Effector memory CD4-positive, alpha-beta T cell (primary cell): ENCODE data around the gene KMT2A.
"Not testable (repeated sequence)": the region's sequence is repeated elsewhere in the genome, so short reads cannot be mapped to it uniquely, and the experiment has no call there.

Experiments used
- DNase-seq, 3 donors: peaks; one replicate each; pipeline ENCODE4 v3.0.0-alpha.2; 2020
- H3K27ac ChIP-seq: 2 replicates; pipeline ENCODE4 v1.7.0; 2013; ENCODE audit warnings: mild to moderate bottlenecking, low read length, moderate library complexity; ENCODE audit not compliant: insufficient read depth, poor library complexity, severe bottlenecking
- H3K27me3 ChIP-seq: replicated peaks from 2 replicates; pipeline ENCODE4 v1.7.0; 2013; ENCODE audit warnings: mild to moderate bottlenecking, low read length; ENCODE audit not compliant: insufficient read depth, control insufficient read depth, poor library complexity, severe bottlenecking
- H3K36me3 ChIP-seq: 2 replicates; pipeline ENCODE4 v1.7.0; 2013; ENCODE audit warnings: mild to moderate bottlenecking, low read length, moderate library complexity; ENCODE audit not compliant: control insufficient read depth, insufficient read depth
- H3K4me1 ChIP-seq: 2 replicates; pipeline ENCODE4 v1.7.0; 2013; ENCODE audit warnings: low read length, mild to moderate bottlenecking; ENCODE audit not compliant: control insufficient read depth, insufficient read depth, poor library complexity, severe bottlenecking
- H3K4me3 ChIP-seq: 2 replicates; pipeline ENCODE4 v1.7.0; 2013; ENCODE audit warnings: low read length, low read depth, mild to moderate bottlenecking; ENCODE audit not compliant: insufficient read depth, poor library complexity, severe bottlenecking
- H3K9me3 ChIP-seq: 2 replicates; pipeline ENCODE4 v1.7.0; 2013; ENCODE audit warnings: mild to moderate bottlenecking, low read length, moderate library complexity; ENCODE audit not compliant: control insufficient read depth
- total RNA-seq, 3 donors: gene quantifications; one replicate each; lab custom pipeline; 2026; lab: John Stamatoyannopoulos, UW

KMT2A gene
- 178 to 290 (median 233) reads per million in 3 donors for total RNA-seq

DNA sequence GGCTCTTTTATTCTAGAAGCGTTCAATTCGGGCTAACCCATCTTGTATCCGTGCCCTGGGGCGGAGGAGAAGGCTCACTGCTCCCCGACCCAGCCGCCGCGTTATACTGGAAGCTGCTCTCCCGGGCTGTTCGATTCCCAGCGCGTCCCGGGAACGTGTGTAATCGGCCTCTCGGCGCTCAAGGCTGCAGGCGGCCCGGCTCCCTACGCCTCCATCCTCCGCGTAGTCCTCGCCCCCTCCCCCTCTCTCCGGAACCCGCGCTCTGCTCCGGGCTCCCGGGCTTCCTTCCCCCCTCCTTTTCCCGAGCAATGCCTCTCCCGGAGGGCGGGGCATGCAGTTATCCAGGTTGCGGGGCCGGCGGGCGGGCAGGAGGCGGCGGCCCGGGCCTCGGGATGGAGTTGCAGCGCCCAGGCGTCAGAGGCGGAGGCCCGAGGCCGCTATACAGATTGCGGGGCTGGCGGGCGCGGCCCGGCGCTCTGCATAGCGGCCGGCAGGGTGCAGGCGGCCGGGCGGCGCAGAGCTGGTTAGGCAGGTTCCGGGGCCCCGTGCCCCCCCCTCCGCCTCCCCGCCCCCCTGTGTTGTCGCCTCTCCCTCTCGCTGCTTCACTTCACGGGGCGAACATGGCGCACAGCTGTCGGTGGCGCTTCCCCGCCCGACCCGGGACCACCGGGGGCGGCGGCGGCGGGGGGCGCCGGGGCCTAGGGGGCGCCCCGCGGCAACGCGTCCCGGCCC, at the start of gene KMT2A:
KMT2A (plus strand) TSS at position 600 of the 732 bp plus-strand sequence; CDS start at position 621, 21 bp downstream.
- no peaks in the 10 kb centered on the region for H3K36me3 ChIP-seq
- H3K4me1 ChIP-seq = peaks cover 23% of the 10 kb centered on the region
- peak within 1 kb of the TSS; percentile 98 for H3K27ac ChIP-seq
- no peaks in the 10 kb centered on the region for H3K9me3 ChIP-seq
- DNase-seq = peak; percentile 85 to 88 (median 87)
- H3K27me3 ChIP-seq = no peaks in the 10 kb centered on the region
- H3K4me3 ChIP-seq = peak within 1 kb of the TSS; percentile 95

DNA sequence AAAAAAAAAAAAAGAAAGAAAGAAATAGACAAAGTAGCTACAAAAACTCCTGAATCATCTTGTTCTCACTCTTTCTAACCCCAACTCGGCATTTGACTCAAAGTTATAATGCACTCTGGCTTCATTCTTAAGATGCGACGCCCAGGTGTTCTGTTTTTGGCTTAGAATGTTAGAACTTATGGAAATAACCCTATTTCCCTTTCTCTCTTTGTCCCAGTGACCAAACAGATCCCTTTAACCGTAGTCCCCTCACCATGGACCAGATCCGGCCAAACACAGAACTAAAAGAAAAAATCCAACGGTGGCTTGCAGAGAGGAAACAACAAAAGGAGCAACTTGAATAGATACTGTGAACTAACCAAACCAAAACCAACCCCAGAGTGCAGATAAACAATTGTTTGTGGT, 40.2 kb upstream of the KMT2A start:
- Histone ChIP-seq H3K27me3 (no peaks in the 10 kb centered on the region), H3K27ac (peak overlapping the region; percentile 54), H3K4me1 (peaks cover 10% of the 10 kb centered on the region), H3K4me3 (no peak overlapping the region), H3K9me3 (no peaks in the 10 kb centered on the region), H3K36me3 (peaks cover 42% of the 10 kb centered on the region)
- no peak for DNase-seq

DNA sequence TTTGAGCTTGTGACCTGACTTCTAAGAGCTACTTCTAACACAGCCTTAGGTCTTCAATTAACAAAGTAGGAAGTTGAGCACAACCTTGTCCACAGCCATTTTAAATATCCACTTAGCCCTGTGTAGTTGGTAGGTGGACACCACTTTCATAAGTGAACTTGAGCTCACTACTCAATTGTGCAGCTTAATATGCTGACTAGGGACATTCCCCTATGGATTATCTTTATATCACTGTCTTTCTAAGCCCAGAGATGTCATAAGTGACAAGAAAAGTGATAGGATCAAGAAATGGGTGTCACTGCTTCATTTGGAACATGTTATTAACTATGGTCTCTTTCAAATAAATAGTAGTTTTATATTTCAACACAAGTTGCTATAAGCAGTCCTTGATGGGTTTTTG, 38.8 kb upstream of the KMT2A start:
- no peak for DNase-seq
- H3K4me1 ChIP-seq = peaks cover 10% of the 10 kb centered on the region
- H3K27ac ChIP-seq = peak overlapping the region; percentile 90
- no peaks in the 10 kb centered on the region for H3K9me3 ChIP-seq
- H3K4me3 ChIP-seq = no peak overlapping the region
- H3K27me3 ChIP-seq = no peaks in the 10 kb centered on the region
- H3K36me3 ChIP-seq = peaks cover 34% of the 10 kb centered on the region

DNA sequence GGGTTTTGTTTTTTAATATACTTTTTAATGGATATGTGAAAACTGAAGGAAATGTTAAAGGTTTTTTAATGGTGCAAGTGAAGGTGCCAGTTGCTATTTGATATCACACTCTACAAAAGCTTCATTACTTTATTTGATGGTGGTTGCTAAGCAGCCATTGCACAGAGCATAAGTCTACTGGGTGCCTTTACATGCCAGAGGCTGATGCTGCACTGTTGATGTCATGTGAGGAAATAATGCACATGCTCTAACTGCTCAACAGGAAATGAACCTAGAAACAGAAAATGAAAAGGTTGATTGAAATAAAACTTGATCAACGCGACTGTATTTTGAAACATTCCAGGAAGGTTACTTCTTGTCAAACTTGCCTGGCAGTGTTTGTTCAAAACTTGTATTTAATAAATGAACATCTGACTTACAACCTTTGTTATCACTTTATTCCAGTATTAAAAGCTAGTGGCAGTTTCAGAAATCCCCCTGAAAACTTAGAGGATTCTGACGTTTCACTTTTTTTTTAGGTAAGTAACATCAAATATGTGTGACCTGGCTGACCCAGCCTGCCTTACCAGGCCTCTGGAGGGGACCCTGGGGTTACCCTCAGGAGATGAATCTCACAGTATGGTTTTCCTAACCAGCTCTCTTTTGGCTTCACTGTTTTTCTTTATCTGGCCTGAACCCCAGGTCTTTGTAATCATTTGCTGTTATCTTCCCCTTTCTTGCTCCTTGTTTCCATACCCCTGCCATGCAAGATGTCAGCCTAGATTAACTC, 37.3 kb upstream of the KMT2A start:
- Histone ChIP-seq H3K27me3 (no peaks in the 10 kb centered on the region), H3K27ac (peak overlapping the region; percentile 90), H3K4me3 (no peak overlapping the region), H3K36me3 (peaks cover 21% of the 10 kb centered on the region), H3K9me3 (no peaks in the 10 kb centered on the region), H3K4me1 (peaks cover 15% of the 10 kb centered on the region)
- peak; percentile 32 to 52 (median 50) for DNase-seq

DNA sequence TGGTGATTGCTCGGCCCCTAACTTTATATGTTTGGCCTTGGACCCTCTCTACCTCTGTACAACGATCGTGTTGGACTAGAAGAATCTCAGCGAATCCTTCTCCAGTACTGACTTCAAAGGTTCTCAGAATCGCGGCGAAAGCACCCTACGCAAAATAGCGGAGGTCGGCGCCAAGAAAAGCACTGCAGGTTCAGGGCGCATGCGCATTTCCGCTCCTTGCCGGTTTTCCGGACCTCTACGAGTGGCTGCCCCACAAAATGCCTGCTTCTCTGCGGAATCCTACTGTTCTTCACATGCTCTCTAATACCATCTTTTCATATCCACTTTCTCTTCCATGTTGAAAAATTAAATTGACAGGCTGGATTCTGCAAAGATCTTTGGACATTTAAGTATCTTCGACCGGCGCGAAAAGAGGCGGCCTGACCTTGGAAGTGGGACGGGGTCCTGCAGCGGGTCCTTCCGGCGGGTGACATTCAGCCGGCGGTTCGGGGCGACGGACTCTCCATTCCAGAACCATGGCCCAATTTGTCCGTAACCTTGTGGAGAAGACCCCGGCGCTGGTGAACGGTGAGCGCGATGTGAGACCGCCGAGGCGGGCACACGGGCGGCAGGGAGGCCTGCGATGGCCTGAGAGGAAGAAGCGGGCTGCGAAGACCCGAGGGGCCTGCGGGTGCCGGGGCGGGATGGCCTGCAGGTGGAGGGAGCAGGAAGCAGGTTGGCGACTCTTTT, 35.0 kb upstream of the KMT2A start, which contains the start of gene ATP5MG:
ATP5MG (plus strand) TSS at position 456 of the 729 bp plus-strand sequence; CDS start at position 516, 60 bp downstream.
- Histone ChIP-seq H3K36me3 (peaks cover 13% of the 10 kb centered on the region), H3K4me3 (peak within 1 kb of the TSS; percentile 87), H3K9me3 (no peaks in the 10 kb centered on the region), H3K27ac (peak within 1 kb of the TSS; percentile 90), H3K27me3 (no peaks in the 10 kb centered on the region), H3K4me1 (peaks cover 15% of the 10 kb centered on the region)
- DNase-seq = peak; percentile 81 to 89 (median 84)

DNA sequence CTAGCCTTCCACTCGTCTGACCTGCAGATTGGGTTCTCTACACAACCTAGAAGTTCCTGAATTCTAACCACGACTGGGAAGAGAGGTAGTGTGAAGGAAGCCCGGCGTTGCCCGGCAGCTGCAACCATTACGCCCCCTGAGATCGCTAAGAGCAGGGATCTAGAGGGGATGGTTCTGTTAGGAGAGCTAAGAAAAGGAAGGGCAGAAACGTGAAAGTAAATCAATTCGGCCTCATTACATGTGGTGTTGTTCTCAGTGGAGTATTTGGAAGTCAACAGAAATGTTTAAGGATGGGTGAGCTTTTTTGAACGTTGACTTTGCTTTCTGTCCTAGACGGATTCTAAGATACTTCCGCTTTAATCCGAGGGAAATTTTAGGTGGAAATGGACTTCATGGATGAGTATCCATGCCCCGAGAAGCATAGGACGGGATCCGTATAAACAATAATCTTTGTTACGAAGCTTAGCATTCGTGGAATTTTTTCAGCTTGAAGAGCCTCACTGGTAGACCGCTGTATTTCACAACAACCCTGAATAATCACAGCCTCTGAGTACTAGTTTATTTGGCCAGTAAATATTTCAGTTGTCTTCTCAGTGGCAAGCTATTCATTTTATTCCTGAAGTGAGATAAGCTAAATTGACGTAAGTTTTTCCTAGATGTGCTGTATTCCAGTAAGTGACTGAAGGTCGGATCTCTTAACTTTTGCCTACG, 34.3 kb upstream of the KMT2A start:
- peak overlapping the region; percentile 87 for H3K4me3 ChIP-seq
- no peaks in the 10 kb centered on the region for H3K9me3 ChIP-seq
- peaks cover 10% of the 10 kb centered on the region for H3K36me3 ChIP-seq
- H3K27ac ChIP-seq = peak overlapping the region; percentile 90
- no peak for DNase-seq
- peaks cover 15% of the 10 kb centered on the region for H3K4me1 ChIP-seq
- H3K27me3 ChIP-seq = no peaks in the 10 kb centered on the region

DNA sequence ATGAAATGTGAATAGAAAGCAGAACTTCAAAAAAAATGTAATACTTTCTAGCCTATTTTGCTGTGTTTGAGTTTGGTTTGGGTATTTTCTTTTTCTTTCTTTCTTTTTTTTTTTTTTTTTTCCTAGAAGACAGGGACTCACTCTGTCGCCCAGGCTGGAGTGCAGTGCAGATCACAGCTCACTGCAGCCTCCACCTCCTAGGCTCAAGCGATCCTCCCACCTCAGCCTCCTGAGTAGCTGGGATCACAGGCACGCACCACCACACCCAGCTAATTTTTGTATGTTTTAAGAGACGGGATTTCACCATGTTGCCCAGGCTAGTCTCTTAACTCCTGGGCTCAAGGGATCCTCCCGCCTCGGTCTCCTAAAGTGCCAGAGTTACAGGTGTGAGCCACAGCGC, 33.7 kb upstream of the KMT2A start:
- Histone ChIP-seq H3K4me1 (peaks cover 15% of the 10 kb centered on the region), H3K4me3 (peak overlapping the region; percentile 87), H3K27ac (peak overlapping the region; percentile 90), H3K36me3 (peaks cover 14% of the 10 kb centered on the region)
- not testable (repeated sequence) for H3K27me3 ChIP-seq, DNase-seq, H3K9me3 ChIP-seq

DNA sequence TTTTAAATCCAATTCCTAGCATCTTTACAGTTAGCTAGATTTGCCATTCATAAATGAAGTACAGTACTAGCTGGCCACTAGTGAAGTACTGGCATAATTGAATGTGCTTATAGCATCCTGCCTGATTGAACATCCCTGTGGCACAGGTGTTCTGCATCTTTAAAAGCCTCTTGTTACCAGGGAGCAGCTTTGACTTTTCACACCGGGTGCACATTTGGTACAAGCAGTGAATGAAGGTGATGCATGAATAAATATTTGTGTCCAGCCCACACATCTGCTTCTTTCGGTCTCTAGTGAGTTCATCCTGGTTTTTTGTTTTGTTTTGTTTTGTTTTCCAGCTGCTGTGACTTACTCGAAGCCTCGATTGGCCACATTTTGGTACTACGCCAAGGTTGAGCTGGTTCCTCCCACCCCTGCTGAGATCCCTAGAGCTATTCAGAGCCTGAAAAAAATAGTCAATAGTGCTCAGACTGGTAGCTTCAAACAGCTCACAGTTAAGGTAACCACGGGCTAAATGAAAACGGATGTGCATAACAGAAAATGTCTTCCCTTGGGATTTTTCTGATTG, 29.6 kb upstream of the KMT2A start:
- DNase-seq = no peak
- peaks cover 29% of the 10 kb centered on the region for H3K36me3 ChIP-seq
- no peaks in the 10 kb centered on the region for H3K27me3 ChIP-seq
- no peak overlapping the region for H3K27ac ChIP-seq
- H3K4me1 ChIP-seq = peaks cover 5% of the 10 kb centered on the region
- no peaks in the 10 kb centered on the region for H3K9me3 ChIP-seq
- H3K4me3 ChIP-seq = no peak overlapping the region

DNA sequence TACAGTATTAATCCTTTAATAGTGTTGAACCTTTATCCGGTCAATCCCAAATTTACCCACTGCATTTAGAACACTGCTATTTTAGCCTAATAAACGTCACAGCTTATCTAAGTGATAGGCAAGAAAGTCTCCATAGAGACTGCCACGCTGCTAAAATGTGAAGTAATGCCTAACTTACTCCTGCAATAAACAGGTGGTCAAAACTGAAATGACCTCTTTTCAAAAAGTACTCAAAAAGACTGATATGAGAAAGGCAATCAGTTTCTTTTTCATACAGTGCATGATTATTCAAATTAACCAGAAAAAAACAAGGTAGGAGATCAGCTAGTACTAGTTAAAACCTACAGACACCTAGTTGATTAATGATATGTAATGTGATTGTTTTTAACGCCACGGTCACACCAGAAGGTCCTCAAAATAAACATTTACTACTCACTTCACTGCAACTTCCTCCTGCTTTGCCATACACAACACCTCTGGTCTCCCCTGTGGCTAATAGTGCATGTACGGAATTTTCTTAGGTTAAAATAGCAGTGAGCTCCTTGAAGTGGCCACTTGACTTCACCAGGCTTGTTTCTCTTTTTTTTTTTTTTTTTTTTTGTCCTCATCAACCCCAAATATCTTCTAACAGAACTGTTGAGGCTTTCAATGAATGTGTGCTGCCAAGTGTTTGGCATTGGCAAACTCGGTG, 26.1 kb upstream of the KMT2A start:
- peaks cover 30% of the 10 kb centered on the region for H3K36me3 ChIP-seq
- H3K4me1 ChIP-seq = no peaks in the 10 kb centered on the region
- no peaks in the 10 kb centered on the region for H3K27me3 ChIP-seq
- DNase-seq = no peak
- H3K9me3 ChIP-seq = no peaks in the 10 kb centered on the region
- no peak overlapping the region for H3K4me3 ChIP-seq
- no peak overlapping the region for H3K27ac ChIP-seq
